GM21723 (cell line): ENCODE measurements around the gene MAP1LC3B2.

Experiments used
- ATAC-seq: cut with Tn5 transposase; IDR thresholded peaks from one replicate; pipeline ENCODE4 v1.9.1; 2021; ENCODE audit warnings: mild to moderate bottlenecking, moderate library complexity; ENCODE audit not compliant: unreplicated experiment

MAP1LC3B2 gene

GRCh38 chr12:116537101-116537904 is 21.9 kb upstream of the MAP1LC3B2 start:
- ATAC-seq, result peak; percentile 28

GRCh38 chr12:116538076-116538591 is 21.0 kb upstream of the MAP1LC3B2 start:
- ATAC-seq, result peak; percentile 56

GRCh38 chr12:116538682-116539305 is 20.4 kb upstream of the MAP1LC3B2 start:
- ATAC-seq, result no peak

GRCh38 chr12:116539361-116539771 is 19.8 kb upstream of the MAP1LC3B2 start:
- no peak for ATAC-seq

GRCh38 chr12:116539905-116540482 is 19.2 kb upstream of the MAP1LC3B2 start:
- ATAC-seq, result no peak

- no peak for ATAC-seq
These were observed 18.5 kb upstream of the MAP1LC3B2 start for GRCh38 chr12:116540622-116541152.

- no peak for ATAC-seq
These were observed 17.4 kb upstream of the MAP1LC3B2 start for GRCh38 chr12:116541547-116542344.

GRCh38 chr12:116542345-116542956 is 16.7 kb upstream of the MAP1LC3B2 start:
- ATAC-seq, result no peak

- no peak for ATAC-seq
These were observed 14.5 kb upstream of the MAP1LC3B2 start for GRCh38 chr12:116544656-116545055.

GRCh38 chr12:116545144-116545543 is 14.0 kb upstream of the MAP1LC3B2 start:
- ATAC-seq, result no peak

GRCh38 chr12:116545936-116546335 is 13.2 kb upstream of the MAP1LC3B2 start:
- ATAC-seq, result no peak

GRCh38 chr12:116547955-116548501 is 11.2 kb upstream of the MAP1LC3B2 start:
- ATAC-seq, result peak; percentile 93

GRCh38 chr12:116549993-116550392 is 9.2 kb upstream of the MAP1LC3B2 start:
- ATAC-seq, result no peak

- ATAC-seq, result no peak
These were observed 8.0 kb upstream of the MAP1LC3B2 start for GRCh38 chr12:116551151-116551550.

- no peak for ATAC-seq
These were observed 7.6 kb upstream of the MAP1LC3B2 start for GRCh38 chr12:116551619-116551951.

GRCh38 chr12:116551952-116552772 is 7.0 kb upstream of the MAP1LC3B2 start:
- ATAC-seq, result no peak

GRCh38 chr12:116552773-116553373 is 6.3 kb upstream of the MAP1LC3B2 start:
- no peak for ATAC-seq

GRCh38 chr12:116556356-116556952 is 2.7 kb upstream of the MAP1LC3B2 start:
- ATAC-seq, result no peak
